ENCODE data around the gene UBE2F. TPM values are rescaled to one million over a fixed set of nuclear protein-coding genes. Genes with fewer than 3 reads are reported as not detected.

Gene UBE2F
- total RNA-seq, 1 experiment from 2014 or later, result 44.9 TPM

GRCh38 chr2:238043851-238044250 lies 77.0 kb downstream of the UBE2F start:
- Histone ChIP-seq H3K9me3 (ENCODE audit: control insufficient read depth, insufficient read depth, low read depth, low read length) (no peaks in the 10 kb centered on the region), H3K27ac (ENCODE audit: low read length) (no peak overlapping the region), H3K36me3 (ENCODE audit: control insufficient read depth, insufficient read depth, low read length) (0 out of 2 replicates have a peak, but pooled peaks cover 3% of the 10 kb centered on the region), H3K4me3 (ENCODE audit: low read depth in 2 of 2, low read length in 2 of 2) (no peak overlapping the region), H3K27me3 (ENCODE audit: control insufficient read depth, insufficient read depth, low read length) (no peaks in the 10 kb centered on the region), H3K4me1 (ENCODE audit: control insufficient read depth, insufficient read depth, low read length) (no peaks in the 10 kb centered on the region)
- ChIA-PET POLR2A (no interaction called here), CTCF (no interaction called here)
- ATAC-seq (no peak), DNase-seq (ENCODE audit: low read depth, low spot score) (no peak)
- no TSS peak for BruUV-seq (replicated peaks)
- in situ Hi-C loops (cut with HindIII; ENCODE audit: low pct_unique_long_range_greater_than_20kb, low sequenced_read_pairs) (no loop called here), intact Hi-C loops (cut with micrococcal nuclease; ENCODE audit: unreplicated experiment) (no loop called here)
- no peak for TF ChIP-seq CTCF (IDR thresholded peaks at IDR 0.05)
- TF ChIP-seq POLR2AphosphoS5 (IDR thresholded peaks at IDR 0.05; ENCODE audit: low read depth, low read length), result no peak
- no peak for TF ChIP-seq SIN3A (IDR thresholded peaks at IDR 0.05; ENCODE audit: borderline replicate concordance, insufficient read depth, low read depth, low read length)
- no peak for TF ChIP-seq REST (IDR thresholded peaks at IDR 0.05; ENCODE audit: insufficient read depth in 1 of 2, low read depth in 2 of 2, low read length in 1 of 2)
- no peak for TF ChIP-seq TCF7L2 (IDR thresholded peaks at IDR 0.05; ENCODE audit: low read depth, low read length)

- CTCF ChIA-PET, result no interaction called here
Measured at GRCh38 chr2:238045575-238045974, 78.8 kb downstream of the UBE2F start.

More at GRCh38 chr2:238045575-238045974, 78.8 kb downstream of the UBE2F start:
- DNase-seq (ENCODE audit: low read depth, low spot score) (no peak), ATAC-seq (no peak)
- no peaks in the 10 kb centered on the region for H3K27me3 ChIP-seq (ENCODE audit: control insufficient read depth, insufficient read depth, low read length)
- 0 out of 2 replicates have a peak, but pooled peaks cover 3% of the 10 kb centered on the region for H3K36me3 ChIP-seq (ENCODE audit: control insufficient read depth, insufficient read depth, low read length)
- no peak overlapping the region for H3K27ac ChIP-seq (ENCODE audit: low read length)
- BruUV-seq (replicated peaks), result no TSS peak
- intact Hi-C loops (cut with micrococcal nuclease; ENCODE audit: unreplicated experiment) (no loop called here), in situ Hi-C loops (cut with HindIII; ENCODE audit: low pct_unique_long_range_greater_than_20kb, low sequenced_read_pairs) (no loop called here)
- POLR2A ChIA-PET, result interaction anchor here (0.6 kb wide), 1 partner anchor 358 kb away, joined by 4 read pairs; no protein-coding TSS in a partner anchor
- no peak overlapping the region for H3K4me3 ChIP-seq (ENCODE audit: low read depth in 2 of 2, low read length in 2 of 2)
- H3K4me1 ChIP-seq (ENCODE audit: control insufficient read depth, insufficient read depth, low read length), result no peaks in the 10 kb centered on the region
- TF ChIP-seq REST (IDR thresholded peaks at IDR 0.05; ENCODE audit: insufficient read depth in 1 of 2, low read depth in 2 of 2, low read length in 1 of 2) (no peak), POLR2AphosphoS5 (IDR thresholded peaks at IDR 0.05; ENCODE audit: low read depth, low read length) (no peak), SIN3A (IDR thresholded peaks at IDR 0.05; ENCODE audit: borderline replicate concordance, insufficient read depth, low read depth, low read length) (no peak), CTCF (IDR thresholded peaks at IDR 0.05) (no peak), TCF7L2 (IDR thresholded peaks at IDR 0.05; ENCODE audit: low read depth, low read length) (no peak)
- no peaks in the 10 kb centered on the region for H3K9me3 ChIP-seq (ENCODE audit: control insufficient read depth, insufficient read depth, low read depth, low read length)
